ENCODE data around the gene LSM4.
"Not testable (repeated sequence)": the region's sequence is repeated elsewhere in the genome, so short reads cannot be mapped to it uniquely, and the experiment has no call there.

Gene LSM4

GRCh38 chr19:18364826-18365528 lies 42.1 kb upstream of the LSM4 start (continued):
- no peak for TF ChIP-seq ZNF140 (tag by site-specific recombination; IDR thresholded peaks at IDR 0.05)
- no peak for TF ChIP-seq ZNF280C (tag by site-specific recombination; IDR thresholded peaks at IDR 0.05)
- 0 out of 2 replicates have a peak, but pooled peaks have one; percentile 70 for TF ChIP-seq ZBTB1 (tag by site-specific recombination; IDR thresholded peaks at IDR 0.05)
- TF ChIP-seq KLF17 (tag by site-specific recombination; IDR thresholded peaks at IDR 0.05), result peak; percentile 84
- TF ChIP-seq EGR2 (tag by site-specific recombination; IDR thresholded peaks at IDR 0.05; ENCODE audit: low read depth), result no peak
- no peak for TF ChIP-seq ZNF571 (tag by site-specific recombination; IDR thresholded peaks at IDR 0.05)
- no peak for TF ChIP-seq ZNF157 (tag by site-specific recombination; IDR thresholded peaks at IDR 0.05)
- TF ChIP-seq ZNF530 (tag by site-specific recombination; IDR thresholded peaks at IDR 0.05; ENCODE audit: low read depth), result no peak
- peak; percentile 97 for TF ChIP-seq ZNF677 (tag by site-specific recombination; IDR thresholded peaks at IDR 0.05)
- TF ChIP-seq ZNF24 (tag by site-specific recombination; IDR thresholded peaks at IDR 0.05), result peak; percentile 93
- peak; percentile 81 for TF ChIP-seq ZSCAN18 (tag by site-specific recombination; IDR thresholded peaks at IDR 0.05)

- not testable (repeated sequence) for H3K4me1 ChIP-seq (ENCODE audit: control insufficient read depth, insufficient read depth, low read length); H3K9me3 ChIP-seq (ENCODE audit: control insufficient read depth, insufficient read depth, low read depth, low read length); H3K36me3 ChIP-seq (ENCODE audit: control insufficient read depth in 2 of 2, insufficient read depth in 1 of 2, low read length in 2 of 2); H3K4me3 ChIP-seq (ENCODE audit: low read depth, low read length)
- H3K27ac ChIP-seq (ENCODE audit: extremely low read depth, low read depth, low read length), result peak overlapping the region; percentile 94
- ChIA-PET POLR2A (interaction anchor here (0.9 to 2.6 kb wide), 6 partner anchors 10 to 85 kb away, joined by 3 to 19 read pairs (median 4); partner anchors contain the start of gene JUND), CTCF (interaction anchor here (1.2 to 3.7 kb wide), 5 partner anchors 11 to 46 kb away, joined by 3 to 23 read pairs (median 3); no protein-coding TSS in a partner anchor)
- peak; percentile 75 for TF ChIP-seq ZFHX2 (tag by site-specific recombination; conservative IDR thresholded peaks at IDR 0.05)
- TF ChIP-seq SCRT2 (tag by site-specific recombination; IDR thresholded peaks at IDR 0.05), result peak; percentile 95
- peak; percentile 51; the same call in 1 of the 2 replicates for TF ChIP-seq ZNF335 (tag by site-specific recombination; conservative IDR thresholded peaks at IDR 0.05)
- TF ChIP-seq EGR2 (tag by site-specific recombination; IDR thresholded peaks at IDR 0.05; ENCODE audit: low read depth), result 0 out of 2 replicates have a peak, but pooled peaks have one; percentile 9
Measured at GRCh38 chr19:18364277-18364825, 41.5 kb upstream of the LSM4 start.

- Histone ChIP-seq H3K36me3 (ENCODE audit: control insufficient read depth in 2 of 2, insufficient read depth in 1 of 2, low read length in 2 of 2) (peaks cover 0 to 4% of the 10 kb centered on the region in 2 experiments; a peak in 2 of 3 replicates), H3K4me3 (ENCODE audit: low read depth, low read length) (no peak overlapping the region), H3K9me3 (ENCODE audit: control insufficient read depth, insufficient read depth, low read depth, low read length) (no peaks in the 10 kb centered on the region), H3K4me1 (ENCODE audit: control insufficient read depth, insufficient read depth, low read length) (no peaks in the 10 kb centered on the region; the same call in 1 of the 2 replicates), H3K27ac (ENCODE audit: extremely low read depth, low read depth, low read length) (peak overlapping the region; percentile 94)
- ChIA-PET POLR2A (interaction anchor here (1.1 to 2.6 kb wide), 3 partner anchors 17 to 82 kb away, joined by 4 to 19 read pairs (median 10); partner anchors contain the start of gene JUND), CTCF (interaction anchor here (1.2 to 3.7 kb wide), 4 partner anchors 14 to 47 kb away, joined by 3 to 23 read pairs (median 12); no protein-coding TSS in a partner anchor)
- TF ChIP-seq ZNF366 (tag by site-specific recombination; conservative IDR thresholded peaks at IDR 0.05) (peak; percentile 87), ZNF354C (tag by site-specific recombination; IDR thresholded peaks at IDR 0.05; ENCODE audit: borderline replicate concordance, low read depth) (no peak), PRDM1 (tag by site-specific recombination; IDR thresholded peaks at IDR 0.05) (peak; percentile 71)
Measured at GRCh38 chr19:18363787-18364186, 40.9 kb upstream of the LSM4 start.
